HG02981 (cell line): ENCODE results near the gene BLVRA.

Experiments used
- ATAC-seq: cut with Tn5 transposase; IDR thresholded peaks from one replicate; pipeline ENCODE4 v1.9.1; 2021; ENCODE audit warnings: mild to moderate bottlenecking, moderate library complexity; ENCODE audit not compliant: unreplicated experiment

Gene BLVRA

DNA sequence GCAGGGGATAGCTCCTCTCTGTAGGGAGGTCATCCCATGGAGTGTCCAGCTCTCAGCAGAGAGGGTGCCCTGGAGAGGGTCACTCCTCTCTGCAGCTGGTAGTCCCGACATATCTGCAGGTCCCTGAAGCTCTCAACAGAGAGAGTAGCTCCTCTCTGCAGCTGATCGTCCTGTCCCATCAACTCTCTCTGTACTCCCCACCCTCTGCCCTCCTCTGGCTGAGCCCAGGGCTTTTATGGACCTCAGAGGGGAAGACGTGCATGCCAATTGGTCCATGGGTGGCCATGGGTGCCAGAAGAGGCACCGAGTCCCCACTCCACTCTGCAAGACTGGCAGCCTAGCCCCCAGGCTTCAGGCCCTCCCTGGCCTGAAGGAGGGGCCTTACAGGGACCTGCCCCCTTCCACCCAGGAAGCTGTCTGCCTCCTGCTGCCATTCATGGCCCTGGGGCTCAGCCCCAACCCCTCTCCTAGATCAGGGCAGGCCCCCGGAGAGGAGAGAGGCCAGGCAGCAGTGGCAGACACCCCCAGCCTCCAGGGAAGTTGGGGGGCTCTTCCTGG lies 9.0 kb upstream of the BLVRA start:
- no peak for ATAC-seq

GRCh38 chr7:43750016-43750887 lies 8.2 kb upstream of the BLVRA start:
- ATAC-seq = no peak

GRCh38 chr7:43752411-43752810 lies 6.1 kb upstream of the BLVRA start:
- ATAC-seq = no peak

DNA sequence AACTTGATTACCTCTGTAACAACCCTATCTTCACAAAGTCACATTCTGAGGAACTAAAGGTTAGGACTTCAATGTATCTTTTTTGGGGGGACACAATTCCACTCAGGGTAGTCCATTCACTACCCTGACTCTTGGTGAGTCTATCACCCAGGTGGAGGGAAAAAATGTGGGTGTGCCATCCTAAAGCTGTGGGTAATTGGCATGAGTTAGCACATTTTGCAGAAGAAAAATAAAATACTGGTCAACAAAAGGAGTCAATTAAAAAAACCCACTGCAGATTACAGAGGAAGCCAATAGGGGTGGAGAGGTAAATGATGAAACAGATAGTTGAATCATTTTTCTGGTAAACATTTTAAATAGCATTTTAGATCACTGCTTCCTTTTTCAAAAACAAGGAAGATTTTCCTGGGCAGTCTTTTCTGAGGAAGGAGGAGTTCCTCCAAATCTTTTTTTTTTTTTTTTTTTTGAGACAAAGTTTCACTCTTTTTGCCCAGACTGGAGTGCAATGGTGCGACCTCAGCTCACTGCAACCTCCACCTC lies 5.1 kb upstream of the BLVRA start:
- ATAC-seq = no peak

DNA sequence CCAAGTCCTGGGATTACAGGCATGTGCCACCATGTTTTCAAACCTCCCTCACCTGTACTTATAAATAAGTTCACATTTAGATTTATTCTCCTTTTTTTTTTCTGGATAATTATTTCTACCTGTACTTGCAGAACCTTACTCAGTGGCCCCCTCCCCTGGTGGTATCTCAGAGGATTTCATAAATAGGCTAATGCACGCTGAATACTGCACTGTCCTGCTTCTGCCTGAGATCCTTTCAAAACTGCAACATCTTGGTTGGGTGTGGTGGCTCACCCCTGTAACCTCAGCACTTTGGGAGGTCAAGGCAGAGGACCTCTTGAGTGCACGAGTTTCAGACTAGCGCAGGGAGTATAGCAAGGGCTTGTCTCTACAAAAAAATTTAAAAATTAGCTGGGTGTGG lies 4.6 kb upstream of the BLVRA start:
- ATAC-seq = no peak

DNA sequence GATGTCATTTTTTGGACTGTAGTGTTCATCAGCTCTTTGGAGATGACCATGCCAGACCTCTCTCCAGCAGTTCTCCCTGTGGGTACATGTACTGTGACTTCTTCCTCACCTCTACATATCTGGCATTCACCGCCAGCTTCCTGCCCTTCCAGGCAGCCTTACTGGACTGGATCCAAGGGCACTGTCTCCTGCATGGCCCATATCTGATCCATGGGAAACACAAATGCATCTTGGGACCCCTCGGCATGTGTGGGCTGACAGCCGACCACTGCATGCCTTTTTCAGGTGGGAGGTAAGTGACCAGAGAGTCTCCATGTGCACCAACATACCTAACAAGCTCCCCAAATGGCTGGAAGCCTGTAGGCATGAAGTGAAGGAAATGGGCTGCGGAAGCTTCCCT lies 3.9 kb upstream of the BLVRA start:
- ATAC-seq = no peak

- no peak for ATAC-seq
These were observed 2.0 kb upstream of the BLVRA start for GRCh38 chr7:43756368-43757072.

GRCh38 chr7:43757073-43757720 lies 1.3 kb upstream of the BLVRA start:
- ATAC-seq = no peak

DNA sequence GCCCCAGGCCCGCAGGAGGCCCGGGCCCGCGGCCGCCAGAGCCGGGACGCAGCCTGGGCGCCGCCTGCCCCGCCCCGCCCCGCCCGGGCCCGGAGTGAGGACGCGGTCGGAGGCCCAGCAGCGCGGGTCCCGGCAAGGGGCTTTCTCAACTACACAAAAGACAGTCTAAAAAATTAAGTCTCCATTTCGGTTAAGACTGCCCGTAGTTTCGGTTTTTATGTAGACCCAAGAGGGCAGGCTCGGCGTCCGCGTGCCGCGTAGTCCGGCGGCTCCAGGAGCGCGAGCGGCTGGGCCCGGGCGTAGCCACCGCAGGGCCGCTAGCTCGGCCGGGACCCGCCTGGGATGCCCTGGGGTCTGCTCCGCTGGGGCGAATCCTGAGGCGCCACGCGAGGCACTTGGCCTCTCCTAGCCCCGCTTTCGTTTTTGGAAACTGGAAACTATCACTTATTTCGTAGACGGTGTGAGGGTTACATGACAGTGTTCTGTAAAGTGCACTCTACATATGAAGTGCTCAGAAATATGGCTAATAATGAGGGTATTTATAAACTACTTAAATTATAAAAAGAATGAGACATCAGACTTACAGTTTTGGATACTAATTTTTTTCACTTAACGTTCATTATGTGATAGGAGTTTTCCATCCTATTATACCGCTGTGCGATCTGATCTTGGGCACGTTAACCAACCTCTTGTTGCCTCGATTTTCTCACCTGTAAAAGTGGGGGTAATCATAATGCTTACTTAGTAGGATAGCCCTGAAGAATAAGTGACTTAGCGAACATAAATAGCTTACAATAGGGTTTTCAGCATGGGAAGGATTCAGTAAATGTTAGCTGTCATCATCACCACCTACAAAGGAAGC lies 573 bp downstream of the BLVRA start:
- peak; percentile 52 for ATAC-seq

DNA sequence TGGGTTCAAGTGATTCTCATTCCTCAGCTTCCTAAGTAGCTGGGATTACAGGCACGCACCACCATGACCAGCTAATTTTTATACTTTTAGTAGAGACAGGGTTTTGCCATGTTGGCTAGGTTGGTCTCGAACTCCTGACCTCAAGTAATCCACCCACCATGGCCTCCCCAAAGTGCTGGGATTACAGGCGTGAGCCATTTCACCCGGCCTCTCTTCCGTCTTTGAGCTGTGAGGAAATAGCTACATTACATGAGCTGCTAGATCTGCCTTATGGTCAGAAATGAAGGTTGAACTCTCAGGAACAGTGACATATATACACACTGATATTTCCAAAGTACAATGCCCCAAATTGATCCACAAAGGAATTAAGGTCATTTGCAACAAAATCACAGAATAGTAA lies 2.4 kb downstream of the BLVRA start:
- ATAC-seq = no peak

DNA sequence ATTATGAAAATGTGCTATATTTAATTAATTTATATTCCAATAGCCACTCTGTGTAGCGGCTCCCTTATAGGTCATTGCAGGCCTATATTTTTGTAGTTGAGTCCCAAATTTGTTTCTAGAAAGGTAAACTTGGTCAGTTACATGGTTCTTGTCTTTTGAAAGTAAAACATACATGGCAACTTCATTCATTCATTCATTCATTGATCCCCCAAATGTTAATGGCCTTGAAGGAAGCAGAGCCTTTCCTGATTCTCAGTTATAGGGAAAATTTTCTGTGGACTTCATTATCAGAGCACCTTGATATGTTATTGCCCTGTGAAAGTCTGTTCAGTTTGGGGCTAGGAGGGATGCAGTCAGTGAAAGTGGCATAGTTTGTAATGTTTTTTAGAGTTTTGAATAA lies 2.9 kb downstream of the BLVRA start:
- no peak for ATAC-seq

DNA sequence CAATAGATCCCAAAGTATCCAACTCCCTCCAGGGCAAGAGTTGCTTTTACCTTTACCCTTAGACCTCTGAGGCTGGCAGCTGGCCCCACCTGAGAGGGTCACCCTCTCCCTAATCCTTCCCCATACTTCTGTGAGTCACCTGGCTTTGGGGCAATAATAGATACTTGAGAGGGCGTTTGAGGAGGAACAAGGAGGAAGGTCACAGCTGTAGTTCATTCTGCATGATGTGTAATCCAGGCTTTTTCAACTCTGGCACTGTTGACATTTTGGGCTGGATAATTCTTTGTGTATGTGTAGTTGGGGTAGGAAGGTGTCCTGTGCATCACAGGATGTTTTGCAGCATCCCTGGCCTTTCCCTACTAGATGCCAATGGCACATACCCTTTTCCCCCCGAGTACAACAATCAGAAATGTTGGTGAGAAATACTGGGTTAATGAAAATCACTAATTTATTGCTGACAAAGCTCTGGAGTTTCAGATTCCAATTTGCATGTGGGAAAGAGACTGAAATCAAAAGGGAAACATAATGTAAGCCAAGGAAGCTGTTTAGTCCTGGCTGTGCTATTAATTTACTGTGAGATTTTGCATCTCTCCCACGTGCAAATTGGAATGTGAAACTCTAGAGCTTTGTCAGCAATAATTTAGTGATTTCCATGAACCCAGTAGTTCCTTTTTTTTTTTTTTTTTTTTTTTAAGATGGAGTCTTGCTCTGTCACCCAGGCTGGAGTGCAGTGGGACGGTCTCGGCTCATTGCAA lies 3.6 kb downstream of the BLVRA start:
- no peak for ATAC-seq

DNA sequence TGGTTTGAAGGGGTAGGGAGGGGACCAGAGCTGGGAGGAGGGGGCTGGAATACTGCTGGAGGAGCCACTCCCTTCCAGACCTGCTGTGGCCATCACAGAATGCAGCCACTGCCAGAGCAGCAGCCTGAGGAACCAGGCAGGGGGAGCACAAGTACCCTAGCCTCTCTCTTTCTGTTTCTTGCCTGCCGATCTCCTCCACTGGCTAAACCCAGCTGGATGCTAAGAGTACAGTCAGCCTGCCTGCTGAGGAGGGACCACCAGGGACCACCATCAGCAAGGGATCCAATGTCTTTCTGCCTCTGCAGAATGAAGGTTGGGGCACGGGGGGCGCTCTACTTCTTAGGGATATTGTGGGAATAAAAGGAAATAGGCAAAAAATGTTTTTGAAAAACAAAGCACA lies 4.7 kb downstream of the BLVRA start:
- no peak for ATAC-seq

DNA sequence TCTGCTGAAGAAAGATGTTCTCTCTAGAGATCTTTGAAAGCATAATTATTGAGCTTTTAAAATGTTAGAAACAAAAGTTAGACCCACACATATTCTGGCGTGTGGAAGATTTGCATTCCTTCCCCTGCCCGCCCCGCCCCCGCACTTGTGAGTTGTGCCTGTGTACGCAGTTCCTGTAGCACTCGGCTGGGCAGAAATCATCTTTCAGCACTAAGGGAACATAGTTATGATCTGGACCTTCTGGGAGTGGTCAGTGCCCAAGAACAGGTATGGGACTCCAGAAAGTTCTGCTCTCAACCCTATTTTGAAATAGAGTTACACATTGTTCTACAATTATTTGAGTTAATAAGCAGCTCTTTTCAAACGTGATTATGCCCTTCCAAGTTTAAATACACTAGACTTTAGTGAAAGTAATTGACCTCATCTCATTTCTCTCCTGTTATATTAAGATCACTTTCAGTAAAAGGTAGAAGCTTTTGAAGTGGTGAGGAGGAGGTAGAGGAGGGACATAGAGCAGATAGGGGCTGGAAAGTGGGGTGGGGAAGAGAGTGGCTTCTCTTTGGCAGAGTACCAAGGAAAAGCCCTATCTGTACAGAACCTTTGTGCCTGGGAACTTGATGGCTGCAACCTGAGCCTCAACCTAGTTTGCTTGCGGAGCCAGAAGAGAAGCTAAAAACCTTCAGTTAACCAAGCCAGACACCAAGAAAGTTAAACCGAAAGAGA lies 5.7 kb downstream of the BLVRA start:
- no peak for ATAC-seq

DNA sequence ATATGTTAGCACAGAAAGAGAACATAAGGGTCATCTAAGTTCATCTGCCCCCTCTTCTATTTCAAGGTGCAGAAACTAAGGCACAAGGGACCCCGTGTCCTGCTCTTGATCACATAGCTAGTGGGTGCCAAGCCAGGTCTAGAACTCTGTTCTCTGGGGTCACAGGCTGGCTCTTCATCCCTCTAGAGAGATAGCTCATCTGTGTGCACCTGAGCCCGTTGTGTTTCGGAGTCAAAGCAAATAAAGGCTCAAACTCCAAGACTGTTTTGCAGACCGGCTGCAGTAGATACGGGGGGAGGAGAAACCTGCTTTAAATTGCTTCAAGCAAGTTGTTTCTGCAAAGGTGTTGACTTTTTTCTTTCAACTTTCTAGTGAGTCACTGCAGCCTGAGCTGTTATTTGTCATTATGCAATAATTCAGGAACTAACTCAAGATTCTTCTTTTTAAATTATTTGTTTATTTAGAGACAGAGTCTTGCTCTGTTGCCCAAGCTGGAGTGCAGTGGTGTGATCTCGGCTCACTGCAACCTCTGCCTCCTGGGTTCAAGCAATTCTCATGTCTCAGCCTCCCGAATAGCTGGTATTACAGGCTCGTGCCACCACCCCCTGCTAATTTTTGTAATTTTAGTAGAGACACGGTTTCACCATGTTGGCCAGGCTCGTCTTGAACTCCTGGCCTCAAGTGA lies 6.5 kb downstream of the BLVRA start:
- no peak for ATAC-seq

- no peak for ATAC-seq
These were observed 8.1 kb downstream of the BLVRA start for GRCh38 chr7:43766564-43766963.

- no peak for ATAC-seq
These were observed 8.8 kb downstream of the BLVRA start for GRCh38 chr7:43767311-43767710.

GRCh38 chr7:43768201-43768886 lies 9.9 kb downstream of the BLVRA start:
- ATAC-seq = no peak
